ENCODE data around the gene RAD51B. TPM values are rescaled to one million over a fixed set of nuclear protein-coding genes. Genes with fewer than 3 reads are reported as not detected.

The RAD51B gene
- total and polyA plus RNA-seq, 2 donors (not counting 1 experiment from before 2014, with no cell fraction given), result 4.6 to 16.3 TPM

- TF ChIP-seq EZH2 (IDR thresholded peaks at IDR 0.05; ENCODE audit: low read length, missing control alignments) (no peak), CTCF (conservative IDR thresholded peaks at IDR 0.05 in 1 of 2, IDR thresholded peaks at IDR 0.05 in 1 of 2; ENCODE audit: low read depth in 1 of 2, low read length in 2 of 2) (no peak)
- Histone ChIP-seq H3K27ac (ENCODE audit: insufficient read depth, low read length) (no peak overlapping the region), H3K4me2 (ENCODE audit: extremely low read depth, insufficient read depth, low read length) (no peak overlapping the region), H2AFZ (ENCODE audit: low read length) (no peak overlapping the region), H4K20me1 (ENCODE audit: control insufficient read depth, extremely low read depth, insufficient read depth, low read length) (no peaks in the 10 kb centered on the region), H3K4me3 (replicated peaks in 1 of 4; ENCODE audit: control extremely low read depth in 1 of 4, insufficient read depth in 1 of 4, low read depth in 3 of 4, low read length in 4 of 4) (no peak overlapping the region), H3K36me3 (ENCODE audit: control insufficient read depth, insufficient read depth, low read length) (no peaks in the 10 kb centered on the region), H3K79me2 (ENCODE audit: control insufficient read depth, insufficient read depth, low read length) (no peaks in the 10 kb centered on the region), H3K9me3 (ENCODE audit: control insufficient read depth, insufficient read depth, low read depth, low read length) (no peaks in the 10 kb centered on the region), H3K4me1 (ENCODE audit: control insufficient read depth, extremely low read depth, insufficient read depth, low read length) (no peaks in the 10 kb centered on the region), H3K27me3 (ENCODE audit: control insufficient read depth, insufficient read depth, low read length) (no peaks in the 10 kb centered on the region), H3K9ac (ENCODE audit: insufficient read depth, low read length) (no peak overlapping the region)
- DNase-seq (ENCODE audit: low read depth in 2 of 2), result no peak
Measured at GRCh38 chr14:68372368-68372767, 552.8 kb downstream of the RAD51B start.

DNA sequence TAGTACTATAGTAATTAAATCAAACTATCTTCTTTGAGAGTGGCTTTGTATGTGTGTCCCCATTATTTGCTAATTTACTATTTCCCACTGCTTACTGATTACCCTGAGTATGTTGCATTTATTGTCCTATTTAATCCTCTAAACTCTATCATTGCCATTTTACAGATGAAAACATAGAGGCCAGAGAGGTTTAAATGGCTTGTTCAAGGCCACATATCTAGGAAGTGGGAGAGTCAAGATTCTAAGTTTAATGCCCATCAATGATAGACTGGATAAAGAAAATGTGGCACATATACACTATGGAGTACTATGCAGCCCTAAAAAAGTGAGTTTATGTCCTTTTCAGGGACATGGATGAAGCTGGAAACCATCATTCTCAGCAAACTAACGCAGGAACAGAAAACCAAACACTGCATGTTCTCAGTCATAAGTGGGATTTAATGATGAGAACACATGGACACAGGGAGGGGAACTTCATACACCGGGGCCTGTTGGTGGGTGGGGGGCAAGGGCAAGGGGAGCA, 553.6 kb downstream of the RAD51B start:
- H3K79me2 ChIP-seq (ENCODE audit: control insufficient read depth, insufficient read depth, low read length), result no peaks in the 10 kb centered on the region
- DNase-seq (ENCODE audit: low read depth in 2 of 2), result no peak
- H3K9ac ChIP-seq (ENCODE audit: insufficient read depth, low read length), result no peak overlapping the region
- H3K4me3 ChIP-seq (replicated peaks in 1 of 4; ENCODE audit: control extremely low read depth in 1 of 4, insufficient read depth in 1 of 4, low read depth in 3 of 4, low read length in 4 of 4), result no peak overlapping the region
- no peaks in the 10 kb centered on the region for H3K4me1 ChIP-seq (ENCODE audit: control insufficient read depth, extremely low read depth, insufficient read depth, low read length)
- TF ChIP-seq EZH2 (IDR thresholded peaks at IDR 0.05; ENCODE audit: low read length, missing control alignments) (no peak), CTCF (conservative IDR thresholded peaks at IDR 0.05 in 1 of 2, IDR thresholded peaks at IDR 0.05 in 1 of 2; ENCODE audit: low read depth in 1 of 2, low read length in 2 of 2) (no peak)
- no peak overlapping the region for H2AFZ ChIP-seq (ENCODE audit: low read length)
- no peaks in the 10 kb centered on the region for H3K9me3 ChIP-seq (ENCODE audit: control insufficient read depth, insufficient read depth, low read depth, low read length)
- no peak overlapping the region for H3K27ac ChIP-seq (ENCODE audit: insufficient read depth, low read length)
- no peaks in the 10 kb centered on the region for H3K27me3 ChIP-seq (ENCODE audit: control insufficient read depth, insufficient read depth, low read length)
- no peak overlapping the region for H3K4me2 ChIP-seq (ENCODE audit: extremely low read depth, insufficient read depth, low read length)
- no peaks in the 10 kb centered on the region for H4K20me1 ChIP-seq (ENCODE audit: control insufficient read depth, extremely low read depth, insufficient read depth, low read length)
- no peaks in the 10 kb centered on the region for H3K36me3 ChIP-seq (ENCODE audit: control insufficient read depth, insufficient read depth, low read length)

DNA sequence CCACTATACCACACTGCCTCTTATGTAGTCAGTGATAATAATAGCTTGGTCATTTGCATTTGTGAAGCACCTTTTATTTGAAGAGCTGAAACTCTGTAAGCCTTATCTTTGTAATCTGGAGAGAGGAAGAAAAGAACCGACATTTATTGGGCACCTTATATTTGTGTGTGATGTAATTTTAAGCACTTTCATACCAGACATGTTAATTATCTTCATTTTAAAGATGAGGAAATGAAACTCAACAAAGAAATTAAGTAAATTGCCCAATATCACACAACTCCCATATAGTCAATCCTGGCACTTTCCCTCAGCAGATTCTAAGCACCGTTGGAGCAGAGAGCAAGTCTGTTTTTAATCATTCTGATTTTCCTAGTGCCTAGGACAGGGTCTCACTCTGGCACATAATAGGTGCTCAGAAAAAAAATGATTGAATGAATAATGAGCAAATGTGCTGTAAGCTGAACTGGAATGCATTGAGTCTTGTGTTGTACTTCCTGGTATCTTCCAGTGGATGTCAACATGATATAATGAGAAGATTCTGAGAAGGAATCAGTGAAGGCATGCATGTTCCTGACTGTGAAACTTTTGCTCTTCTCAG, 554.4 kb downstream of the RAD51B start:
- Histone ChIP-seq H3K27me3 (ENCODE audit: control insufficient read depth, insufficient read depth, low read length) (no peaks in the 10 kb centered on the region), H3K27ac (ENCODE audit: insufficient read depth, low read length) (no peak overlapping the region), H4K20me1 (ENCODE audit: control insufficient read depth, extremely low read depth, insufficient read depth, low read length) (no peaks in the 10 kb centered on the region), H3K4me1 (ENCODE audit: control insufficient read depth, extremely low read depth, insufficient read depth, low read length) (no peaks in the 10 kb centered on the region), H3K36me3 (ENCODE audit: control insufficient read depth, insufficient read depth, low read length) (no peaks in the 10 kb centered on the region), H3K9ac (ENCODE audit: insufficient read depth, low read length) (no peak overlapping the region), H3K9me3 (ENCODE audit: control insufficient read depth, insufficient read depth, low read depth, low read length) (no peaks in the 10 kb centered on the region), H3K4me3 (replicated peaks in 1 of 4; ENCODE audit: control extremely low read depth in 1 of 4, insufficient read depth in 1 of 4, low read depth in 3 of 4, low read length in 4 of 4) (no peak overlapping the region), H3K79me2 (ENCODE audit: control insufficient read depth, insufficient read depth, low read length) (no peaks in the 10 kb centered on the region), H3K4me2 (ENCODE audit: extremely low read depth, insufficient read depth, low read length) (no peak overlapping the region), H2AFZ (ENCODE audit: low read length) (no peak overlapping the region)
- no peak for TF ChIP-seq CTCF (conservative IDR thresholded peaks at IDR 0.05 in 1 of 2, IDR thresholded peaks at IDR 0.05 in 1 of 2; ENCODE audit: low read depth in 1 of 2, low read length in 2 of 2)
- TF ChIP-seq EZH2 (IDR thresholded peaks at IDR 0.05; ENCODE audit: low read length, missing control alignments), result no peak
- DNase-seq (ENCODE audit: low read depth in 2 of 2), result no peak
